GM12878 (cell line): ENCODE measurements around the gene HUS1. TPM values are rescaled to one million over a fixed set of nuclear protein-coding genes. Genes with fewer than 3 reads are reported as not detected.

ENCODE experiments used
- ATF2 ChIP-seq: IDR thresholded peaks from 2 replicates; pipeline ENCODE4 v1.6.1; 2012; ENCODE audit warnings: low read length, inconsistent platforms
- BCL11A ChIP-seq: IDR thresholded peaks from 2 replicates; pipeline ENCODE4 v1.6.1; 2011; ENCODE audit warnings: low read depth, low read length
- CBFB ChIP-seq: IDR thresholded peaks from 2 replicates; pipeline ENCODE4 v1.6.1; 2016; ENCODE audit warnings: antibody characterized with exemption, low read depth
- CBX3 ChIP-seq: fragments of 200-600 bp; sonication (generic); IDR thresholded peaks from 2 replicates; pipeline ENCODE4 v1.6.1; 2016; ENCODE audit warnings: low read depth, borderline replicate concordance
- CEBPB ChIP-seq, 2 experiments: fragments of 150-350 bp in 1 of 2; IDR thresholded peaks; 2 replicates each; pipeline ENCODE4 v1.6.1; 2012 to 2014; ENCODE audit warnings: low read depth in 2 of 2, low read length in 2 of 2, borderline replicate concordance in 1 of 2, inconsistent platforms in 1 of 2
- CREB1 ChIP-seq: IDR thresholded peaks from 2 replicates; pipeline ENCODE4 v1.6.1; 2012; ENCODE audit warnings: low read depth, mild to moderate bottlenecking, inconsistent platforms
- ELK1 ChIP-seq: IDR thresholded peaks from 2 replicates; pipeline ENCODE4 v1.6.1; 2012; ENCODE audit warnings: low read depth, low read length, improper control_type of control experiment
- IRF4 ChIP-seq: IDR thresholded peaks from 2 replicates; pipeline ENCODE4 v1.6.1; 2011; ENCODE audit warnings: low read depth, low read length
- MEF2A ChIP-seq: IDR thresholded peaks from 2 replicates; pipeline ENCODE4 v1.6.1; 2011; ENCODE audit warnings: low read depth, mild to moderate bottlenecking, low read length, moderate library complexity; ENCODE audit not compliant: insufficient read depth
- MEF2B ChIP-seq: fragments of 450-650 bp; IDR thresholded peaks from 2 replicates; pipeline ENCODE4 v1.6.1; 2018; ENCODE audit warnings: mild to moderate bottlenecking, moderate library complexity; ENCODE audit not compliant: partially characterized antibody, poor library complexity, severe bottlenecking
- MTA2 ChIP-seq: fragments of 450-650 bp; IDR thresholded peaks from 2 replicates; pipeline ENCODE4 v1.6.1; 2016; ENCODE audit warnings: low read depth, mild to moderate bottlenecking, moderate library complexity
- MYC ChIP-seq: IDR thresholded peaks from 2 replicates; pipeline ENCODE4 v1.6.1; 2011; ENCODE audit warnings: mild to moderate bottlenecking, low read length, moderate library complexity, inconsistent platforms; ENCODE audit not compliant: insufficient read depth, insufficient replicate concordance, insufficient read length, severe bottlenecking
- NFYB ChIP-seq: IDR thresholded peaks from 2 replicates; pipeline ENCODE4 v1.6.1; 2011; ENCODE audit warnings: low read depth, mild to moderate bottlenecking, low read length, improper control_type of control experiment, moderate library complexity; ENCODE audit not compliant: insufficient read depth
- RAD51 ChIP-seq: fragments of 450-650 bp; IDR thresholded peaks from 2 replicates; pipeline ENCODE4 v1.6.1; 2016; ENCODE audit warnings: moderate library complexity, mild to moderate bottlenecking, inconsistent platforms
- RB1 ChIP-seq: fragments of 450-650 bp; formaldehyde crosslinking; IDR thresholded peaks from 2 replicates; pipeline ENCODE4 v1.6.1; 2017; ENCODE audit warnings: mild to moderate bottlenecking, borderline replicate concordance
- RELA ChIP-seq: fragments of 450-650 bp; IDR thresholded peaks from 2 replicates; pipeline ENCODE4 v1.8.0; 2014; ENCODE audit warnings: borderline replicate concordance; ENCODE audit not compliant: partially characterized antibody
- SPI1 ChIP-seq: IDR thresholded peaks from 2 replicates; pipeline ENCODE4 v1.6.1; 2011; ENCODE audit warnings: low read depth, mild to moderate bottlenecking, low read length, moderate library complexity, borderline replicate concordance; ENCODE audit not compliant: insufficient read depth
- TBL1XR1 ChIP-seq: IDR thresholded peaks from 2 replicates; pipeline ENCODE4 v1.6.1; 2012; ENCODE audit warnings: low read depth, low read length, improper control_type of control experiment
- TCF3 ChIP-seq: IDR thresholded peaks from 2 replicates; pipeline ENCODE4 v1.6.1; 2012; ENCODE audit warnings: low read depth, mild to moderate bottlenecking, low read length, borderline replicate concordance; ENCODE audit not compliant: insufficient read depth
- YBX1 ChIP-seq: fragments of 450-650 bp; IDR thresholded peaks from 2 replicates; pipeline ENCODE4 v1.6.1; 2016; ENCODE audit warnings: antibody characterized with exemption
- ZBTB4 ChIP-seq: fragments of 450-650 bp; formaldehyde crosslinking; IDR thresholded peaks from 2 replicates; pipeline ENCODE4 v1.4.0; 2022; ENCODE audit warnings: mild to moderate bottlenecking, moderate library complexity
- ZSCAN29 ChIP-seq: fragments of 450-650 bp; IDR thresholded peaks from 2 replicates; pipeline ENCODE4 v1.6.1; 2017; ENCODE audit warnings: mild to moderate bottlenecking, moderate library complexity
- ZZZ3 ChIP-seq: IDR thresholded peaks from 2 replicates; pipeline ENCODE4 v1.6.1; 2011; ENCODE audit warnings: low read depth; ENCODE audit not compliant: control insufficient read depth, insufficient read length
- polyA plus RNA-seq, 11 experiments: library from polyadenylated mRNA; depleted of rRNA in 4 of 11; unstranded in 6 of 11; stranded (reverse) in 5 of 11; fragments of >200 nt; fragmentation: Nextera tagmentation in 4 of 11; fragmentation: Illumina TruSeq in 1 of 11; extraction: Ambion mirVana in 4 of 11; extraction: Trizol in 1 of 11; gene quantifications; 1 replicate in 1 of 11; 2 replicates in 10 of 11; pipeline versions ENCODE4 v1.2.1 to v1.2.3, GENCODE V29; 2011 to 2016; ENCODE audit warnings: inconsistent platforms in 2 of 11, missing spikeins in 2 of 11, low read depth in 1 of 11
- total RNA-seq, 4 experiments: library from RNA; depleted of rRNA in 3 of 4; stranded (reverse); fragments of >200 nt in 3 of 4; fragmentation: Illumina TruSeq in 1 of 4; extraction: Trizol in 1 of 4; gene quantifications; 2 replicates each; pipeline versions ENCODE4 v1.2.1 to v1.2.3, GENCODE V29; 2013 to 2021

Gene HUS1
- total and polyA plus RNA-seq, 10 of the 15 experiments (the other 5 are each of a cell fraction or from before 2014, with no cell fraction given), result 10.4 to 35.5 (median 22.6) TPM

- TF ChIP-seq CREB1 (peak; percentile 81), RAD51 (no peak), TCF3 (peak; percentile 89), ZZZ3 (no peak), MEF2A (peak; percentile 84), RELA (peak; percentile 63), CBFB (peak; percentile 97), RB1 (no peak), NFYB (no peak), YBX1 (no peak), ATF2 (peak; percentile 99), MEF2B (peak; percentile 94), ZBTB4 (CRISPR knock-in tag) (no peak), BCL11A (peak; percentile 99), MYC (peak; percentile 66), CBX3 (no peak), IRF4 (peak; percentile 99), ELK1 (peak; percentile 30; the same call in 1 of the 2 replicates), TBL1XR1 (peak; percentile 100), ZSCAN29 (no peak), CEBPB (IDR thresholded peaks at IDR 0.05; ENCODE audit: borderline replicate concordance in 1 of 2, low read depth in 2 of 2, low read length in 2 of 2) (peak in 1 of 2 experiments; percentile 97; a peak in 2 of 4 replicates), MTA2 (peak; percentile 95), SPI1 (peak; percentile 76; the same call in 1 of the 2 replicates)
These were observed 42.2 kb downstream of the HUS1 start (continued) for GRCh38 chr7:47937065-47937687.
